ENCODE data around the gene SUPT16H. TPM values are rescaled to one million over a fixed set of nuclear protein-coding genes. Genes with fewer than 3 reads are reported as not detected.
A peak's percentile ranks its signal among the peaks of the same experiment; 100 is the strongest.

The SUPT16H gene
- total RNA-seq, result 26.0 TPM
- long read RNA-seq, full-length matches to known transcripts, result 29 of 34 reads
- long read RNA-seq, partial matches to known transcripts, result 3 of 34 reads
- long read RNA-seq, other reads (novel, unspliced or antisense), result 2 of 34 reads

DNA sequence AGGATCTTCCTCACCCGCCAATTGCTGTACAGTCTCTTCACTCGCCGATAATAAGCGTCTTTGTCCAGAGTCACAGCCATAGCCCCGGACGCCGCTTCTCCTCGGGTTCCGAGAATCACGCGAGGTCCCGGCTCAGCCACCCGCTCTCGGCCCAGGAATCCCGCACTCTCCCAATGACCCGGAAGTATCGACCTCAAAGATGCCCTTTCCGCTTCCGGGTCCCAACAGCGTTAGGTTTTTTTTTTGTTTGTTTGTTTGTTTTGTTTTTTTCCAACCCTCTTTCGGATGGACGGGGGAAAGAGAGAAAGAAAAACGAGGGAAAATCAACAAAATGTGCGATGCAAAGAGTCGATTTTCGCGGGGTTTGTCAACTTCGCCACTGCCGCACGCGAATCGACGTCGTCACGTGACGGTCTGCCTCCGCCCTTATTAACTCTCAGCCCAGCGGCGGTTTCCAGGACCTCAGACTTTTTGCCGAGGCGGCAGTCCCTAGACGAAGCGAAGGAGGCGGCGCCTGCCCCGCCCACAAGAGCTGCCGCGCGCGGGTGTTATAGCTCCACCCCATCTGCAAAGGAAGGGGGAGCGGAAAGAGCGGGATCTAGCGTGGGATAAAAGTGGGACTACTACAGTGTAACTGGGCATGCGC lies at the start of gene SUPT16H:
Gene SUPT16H, minus strand, starts transcription at position 172 of the 646 bp plus-strand sequence. Its CDS starts 92 bp downstream, at position 80.
- DNase-seq (ENCODE audit: missing footprints) (peak; percentile 99), ATAC-seq (peak; percentile 99)
- intact Hi-C loops (cut with DNase I), result loop anchor here (2.0 to 10.0 kb wide), 3 partner anchors 93 to 147 kb away; partner anchors contain the start of genes HNRNPC, RAB2B and TOX4

GRCh38 chr14:21431126-21431525 lies 47.3 kb upstream of the SUPT16H start:
- intact Hi-C loops (cut with DNase I), result no loop called here
- DNase-seq (ENCODE audit: missing footprints) (no peak), ATAC-seq (no peak)

DNA sequence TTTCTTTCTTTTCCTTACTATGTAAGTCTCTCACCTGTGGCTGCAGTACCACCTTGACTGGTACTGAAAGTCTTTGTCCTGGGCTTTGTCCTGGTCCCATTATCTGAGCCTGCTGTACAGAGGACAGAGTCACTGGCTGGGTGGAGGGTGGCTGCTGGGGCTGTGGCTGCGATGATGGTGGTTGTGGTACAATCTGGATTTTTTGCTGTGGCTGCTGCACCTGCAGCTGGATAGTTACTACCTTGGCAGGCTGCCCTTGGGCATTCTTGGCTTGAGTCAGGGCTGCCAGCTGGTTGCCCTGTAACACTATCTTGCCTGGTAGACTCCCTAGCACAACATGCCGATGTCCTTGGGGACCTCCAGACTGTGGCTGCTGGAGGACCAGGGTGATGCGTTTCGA lies 45.1 kb upstream of the SUPT16H start:
- intact Hi-C loops (cut with DNase I), result no loop called here
- DNase-seq (ENCODE audit: missing footprints), result no peak
- peak; percentile 73 for ATAC-seq

GRCh38 chr14:21426692-21427091 lies 42.9 kb upstream of the SUPT16H start:
- no peak for ATAC-seq
- intact Hi-C loops (cut with DNase I), result no loop called here

GRCh38 chr14:21419528-21419927 lies 35.7 kb upstream of the SUPT16H start:
- ATAC-seq, result no peak

More at GRCh38 chr14:21426692-21427091, 42.9 kb upstream of the SUPT16H start:
- no peak for DNase-seq (ENCODE audit: missing footprints)

DNA sequence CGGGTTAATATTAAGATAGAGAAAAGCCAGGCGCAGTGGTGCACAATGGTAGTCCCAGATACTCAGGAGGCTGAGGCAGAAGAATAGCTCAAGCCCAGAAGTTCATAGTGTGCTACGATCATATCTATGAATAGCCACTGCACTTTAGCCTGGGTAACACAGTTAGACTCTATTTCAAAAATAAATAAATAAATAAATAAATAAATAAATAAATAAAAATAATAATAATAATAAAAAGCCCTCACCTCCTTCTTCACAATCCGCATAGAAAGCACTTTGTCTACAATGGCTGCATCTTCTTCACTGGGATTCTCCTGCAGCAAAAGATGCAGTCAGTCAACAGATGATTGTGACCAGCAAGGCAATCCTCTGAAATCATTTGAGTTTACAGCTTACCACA lies 31.5 kb upstream of the SUPT16H start:
- no peak for DNase-seq (ENCODE audit: missing footprints)
- ATAC-seq, result no peak
- intact Hi-C loops (cut with DNase I), result no loop called here

More at GRCh38 chr14:21419528-21419927, 35.7 kb upstream of the SUPT16H start:
- no peak for DNase-seq (ENCODE audit: missing footprints)
- intact Hi-C loops (cut with DNase I), result no loop called here

DNA sequence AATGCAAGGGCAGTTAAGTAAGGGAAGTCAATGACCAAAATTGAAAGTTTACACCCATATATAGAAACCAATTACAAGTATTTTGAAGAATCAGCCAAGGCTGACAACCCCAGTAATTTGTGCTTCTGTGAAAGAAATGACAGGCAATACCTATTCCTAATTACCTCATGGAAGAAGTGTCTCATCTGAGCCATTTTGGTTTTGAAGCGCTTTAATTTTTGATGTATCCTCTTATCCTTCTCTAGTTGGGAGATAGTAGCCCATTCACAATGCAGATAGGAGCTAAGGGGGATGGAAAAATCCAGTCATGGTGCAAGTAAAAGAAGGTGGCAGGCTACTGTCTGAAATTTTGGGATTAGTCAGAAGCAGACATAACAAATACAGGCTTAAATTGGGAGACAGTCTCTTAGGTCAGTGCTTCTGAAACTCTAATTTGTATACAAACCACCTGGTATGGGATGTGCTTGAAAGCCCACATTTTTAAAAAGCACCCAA lies 30.4 kb upstream of the SUPT16H start:
- ATAC-seq, result no peak
- DNase-seq (ENCODE audit: missing footprints), result no peak
- intact Hi-C loops (cut with DNase I), result no loop called here

DNA sequence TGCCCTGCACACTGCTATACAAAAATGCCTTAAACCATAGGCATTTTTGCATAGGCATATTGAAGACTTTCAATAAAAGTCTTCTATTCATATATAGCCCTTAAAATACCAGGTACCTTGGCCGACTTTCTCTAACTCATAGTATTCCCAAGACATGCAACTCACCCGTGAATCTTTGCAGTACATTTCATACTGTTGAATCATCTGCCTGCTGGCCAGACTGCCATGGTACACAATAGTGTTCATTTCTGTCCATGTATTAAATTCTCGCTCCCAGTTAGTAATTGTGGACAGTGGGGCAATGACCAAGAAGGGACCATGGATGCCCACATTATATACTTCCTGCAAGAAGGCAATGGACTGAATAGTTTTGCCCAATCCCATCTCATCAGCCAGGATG lies 24.3 kb upstream of the SUPT16H start:
- DNase-seq (ENCODE audit: missing footprints) (no peak), ATAC-seq (no peak)
- intact Hi-C loops (cut with DNase I), result loop anchor here (5.0 kb wide), 1 partner anchor 46 kb away; no protein-coding TSS in a partner anchor

- ATAC-seq (no peak), DNase-seq (ENCODE audit: missing footprints) (no peak)
- intact Hi-C loops (cut with DNase I), result loop anchor here (5.0 kb wide), 1 partner anchor 44 kb away; no protein-coding TSS in a partner anchor
Measured at GRCh38 chr14:21406213-21406612, 22.4 kb upstream of the SUPT16H start.

DNA sequence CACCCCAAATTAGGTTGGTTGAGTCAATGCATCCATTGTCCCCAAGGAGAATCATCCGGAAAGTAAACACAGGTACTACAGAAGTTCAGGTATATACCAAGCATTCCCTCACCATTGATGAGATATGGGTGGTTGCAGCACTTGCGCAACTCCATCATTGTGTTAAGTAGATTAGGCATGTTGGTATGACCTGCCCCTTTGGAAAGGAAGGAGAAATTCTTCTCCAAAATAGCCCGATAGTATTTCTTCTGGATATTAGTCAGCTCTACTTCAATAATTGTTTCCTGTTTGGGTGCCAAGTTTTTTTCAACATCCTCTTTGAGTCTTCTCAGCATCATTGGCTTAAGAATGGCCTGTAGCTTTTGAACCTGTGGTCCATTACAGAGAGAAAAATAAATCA lies 21.3 kb upstream of the SUPT16H start:
- DNase-seq (ENCODE audit: missing footprints), result no peak
- ATAC-seq, result no peak
- intact Hi-C loops (cut with DNase I), result loop anchor here (5.0 kb wide), 1 partner anchor 43 kb away; no protein-coding TSS in a partner anchor

GRCh38 chr14:21399311-21399870 lies 15.6 kb upstream of the SUPT16H start:
- DNase-seq (ENCODE audit: missing footprints) (no peak), ATAC-seq (no peak)
- intact Hi-C loops (cut with DNase I), result no loop called here

- ATAC-seq, result no peak
- DNase-seq (ENCODE audit: missing footprints), result no peak
- intact Hi-C loops (cut with DNase I), result no loop called here
Measured at GRCh38 chr14:21398901-21399300, 15.1 kb upstream of the SUPT16H start.

DNA sequence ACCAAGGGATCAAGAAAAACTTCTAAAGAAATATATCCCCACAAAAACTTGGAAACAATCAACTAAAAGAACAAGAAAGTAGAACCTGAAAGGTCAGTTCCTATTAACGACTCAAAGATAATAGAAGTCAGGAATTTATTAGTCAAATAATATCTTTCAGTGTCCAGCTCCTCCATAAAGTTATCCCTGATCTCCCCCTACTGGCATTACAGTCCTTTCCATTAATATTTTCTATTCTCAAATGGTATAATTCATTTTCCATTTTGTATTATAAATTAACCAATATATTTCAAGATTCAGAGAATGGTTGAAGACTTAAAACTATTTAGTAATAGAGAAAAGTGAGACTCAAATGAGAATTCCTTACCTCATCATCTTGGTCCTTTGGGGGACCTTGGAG lies 11.6 kb upstream of the SUPT16H start:
- ATAC-seq, result no peak
- DNase-seq (ENCODE audit: missing footprints), result no peak
- intact Hi-C loops (cut with DNase I), result no loop called here

DNA sequence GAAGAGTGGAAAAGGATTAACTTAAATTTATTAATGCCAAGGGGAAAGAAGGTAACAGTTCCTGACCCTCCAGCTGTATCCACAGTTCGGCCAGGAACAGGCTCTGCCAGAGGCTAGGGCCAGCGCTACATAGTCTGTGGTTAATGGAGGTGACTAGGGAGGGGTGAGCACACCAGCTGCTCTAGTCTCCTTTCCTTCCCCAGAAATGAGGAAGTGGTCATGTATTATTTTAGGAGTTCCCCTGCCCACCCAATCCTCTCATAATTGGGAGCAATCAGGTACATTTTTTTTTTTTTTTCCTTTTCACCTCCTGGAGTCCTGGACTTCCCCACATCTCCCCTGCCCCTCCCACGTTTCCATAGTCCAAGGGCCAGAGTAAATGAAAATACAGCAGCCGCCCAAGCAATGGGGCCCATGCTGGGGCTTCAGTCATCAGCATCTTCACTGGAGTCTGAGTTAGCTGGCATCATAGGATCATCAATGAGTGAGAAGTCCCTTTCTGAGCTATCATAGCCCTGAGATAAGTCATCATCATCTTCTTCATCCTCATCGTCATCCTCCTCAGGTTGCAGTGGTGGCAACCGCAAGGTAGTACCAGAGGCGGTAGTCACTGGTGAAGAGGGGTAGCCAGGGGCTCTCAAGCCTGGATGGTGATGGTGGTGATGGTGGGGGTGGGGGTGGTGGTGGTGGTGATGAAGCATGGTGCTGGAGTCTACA lies 1.5 kb upstream of the SUPT16H start:
- no peak for ATAC-seq
- DNase-seq (ENCODE audit: missing footprints), result no peak
- intact Hi-C loops (cut with DNase I), result loop anchor here (2.0 to 10.0 kb wide), 2 partner anchors 91 to 121 kb away; partner anchors contain the start of genes HNRNPC, RAB2B and TOX4

DNA sequence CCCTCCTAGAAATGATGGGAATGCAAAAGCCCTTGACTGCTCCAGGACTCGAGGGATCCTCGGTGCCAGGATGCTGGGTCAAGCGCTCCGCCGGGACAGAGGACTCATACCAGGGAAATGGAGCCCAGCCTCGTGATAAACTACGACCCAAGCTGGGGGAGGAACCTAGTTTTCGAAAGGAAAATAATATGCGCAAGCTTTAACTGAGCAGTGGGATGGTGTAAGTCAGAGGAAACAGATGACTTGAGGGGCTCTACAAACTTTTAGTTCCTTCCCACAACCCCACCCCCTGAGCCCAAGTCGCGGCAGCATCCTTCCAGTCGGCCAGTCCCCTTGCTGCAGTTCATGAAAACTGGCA lies 654 bp upstream of the SUPT16H start:
- intact Hi-C loops (cut with DNase I), result loop anchor here (2.0 to 10.0 kb wide), 3 partner anchors 92 to 147 kb away; partner anchors contain the start of genes HNRNPC, RAB2B and TOX4
- DNase-seq (ENCODE audit: missing footprints) (no peak), ATAC-seq (no peak)

DNA sequence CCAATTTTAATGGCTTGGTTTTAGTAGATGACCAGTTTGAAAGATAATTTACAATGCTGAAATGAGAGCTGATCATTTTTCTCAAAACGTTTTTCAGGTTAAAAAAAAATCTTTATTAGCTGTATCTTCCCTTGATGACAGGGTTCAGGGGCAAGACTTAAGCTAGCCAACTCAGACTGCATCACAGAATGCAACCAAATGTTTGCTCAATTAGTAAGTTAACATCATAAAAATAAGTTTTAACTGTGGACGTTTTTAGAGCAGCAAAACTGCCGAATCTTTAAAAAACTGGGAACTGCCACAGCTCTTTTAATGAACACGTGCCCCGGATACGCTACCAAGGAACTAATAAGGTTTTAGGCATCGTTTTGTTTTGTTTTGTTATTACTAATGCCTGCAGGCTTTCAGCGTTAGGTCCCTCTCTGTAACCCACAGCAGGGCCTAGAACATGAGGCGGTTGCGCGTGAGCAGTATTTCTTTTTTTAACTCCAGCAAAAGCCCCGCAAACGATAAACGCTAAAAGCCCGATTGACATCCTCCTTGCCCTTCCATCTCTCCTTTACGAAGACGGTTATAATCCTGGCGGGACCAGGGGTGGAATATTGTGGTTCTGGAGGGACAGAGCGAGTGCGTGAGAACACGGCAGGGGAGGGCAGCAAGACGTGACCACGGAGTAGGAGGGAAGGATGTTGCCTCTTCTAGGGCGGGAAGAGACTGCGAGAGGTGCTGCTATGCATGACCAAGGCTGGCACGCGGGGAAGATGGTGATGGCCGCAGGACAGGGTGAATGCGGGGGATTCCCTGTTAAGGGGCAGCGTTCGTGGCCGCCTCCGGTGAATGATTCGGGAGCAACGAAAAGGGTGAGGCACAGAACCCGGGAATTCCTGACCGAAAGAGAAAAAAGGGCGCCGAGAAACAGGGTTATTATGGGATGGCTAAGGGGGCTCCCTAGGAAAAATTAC lies 652 bp downstream of the SUPT16H start:
- peak; percentile 26 for ATAC-seq
- DNase-seq (ENCODE audit: missing footprints), result no peak
- intact Hi-C loops (cut with DNase I), result loop anchor here (5.0 to 10.0 kb wide), 2 partner anchors 118 to 146 kb away; partner anchors contain the start of gene HNRNPC

DNA sequence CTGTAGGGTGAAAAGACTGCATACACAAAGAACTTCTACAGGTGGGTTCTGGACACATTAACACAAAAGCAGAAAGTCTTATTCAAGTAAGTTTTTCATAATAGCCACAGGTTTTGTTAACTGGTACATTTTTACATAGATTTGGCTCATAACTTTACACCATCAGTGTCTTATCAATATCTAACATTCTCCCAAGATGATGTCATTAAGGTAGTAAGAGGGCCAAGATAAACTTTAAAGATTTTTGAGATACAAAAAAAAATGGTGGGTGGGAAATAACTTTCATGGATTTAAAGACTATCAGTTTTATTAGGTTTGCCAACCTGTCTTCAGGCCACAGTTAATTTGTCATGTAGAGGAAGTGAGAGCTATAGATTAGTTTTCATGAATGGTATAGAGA lies 1.7 kb downstream of the SUPT16H start:
- no peak for DNase-seq (ENCODE audit: missing footprints)
- intact Hi-C loops (cut with DNase I), result loop anchor here (5.0 to 10.0 kb wide), 2 partner anchors 117 to 145 kb away; partner anchors contain the start of gene HNRNPC
- ATAC-seq, result no peak

DNA sequence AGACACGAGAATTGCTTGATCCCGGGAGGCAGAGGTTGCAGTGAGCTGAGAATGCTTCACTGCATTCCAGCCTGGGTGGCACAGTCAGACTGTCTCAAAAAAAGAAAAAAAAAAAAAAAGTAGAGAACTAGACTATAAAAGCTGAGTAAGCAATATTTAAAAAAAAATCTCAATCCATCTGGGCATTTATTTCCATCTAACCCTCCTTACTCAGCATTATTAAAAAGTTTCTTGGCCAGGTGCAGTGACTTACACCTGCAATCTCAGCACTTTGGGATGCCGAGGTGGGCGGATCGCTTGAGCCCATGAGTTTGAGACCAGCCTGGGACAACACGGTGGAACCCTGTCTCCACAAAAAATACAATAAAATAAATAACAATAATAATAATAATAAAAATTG lies 4.5 kb downstream of the SUPT16H start:
- intact Hi-C loops (cut with DNase I), result no loop called here
- DNase-seq (ENCODE audit: missing footprints), result no peak
- ATAC-seq, result no peak

Data from Right ventricle myocardium inferior (tissue), 1 donor.